HG03558 (cell line): ENCODE data around the gene PIK3AP1.

Experiments
- ATAC-seq: cut with Tn5 transposase; IDR thresholded peaks from one replicate; pipeline ENCODE4 v1.9.1; 2021; ENCODE audit warnings: moderate number of reproducible peaks; ENCODE audit not compliant: unreplicated experiment; ENCODE audit errors: extremely low read depth

The PIK3AP1 gene

DNA sequence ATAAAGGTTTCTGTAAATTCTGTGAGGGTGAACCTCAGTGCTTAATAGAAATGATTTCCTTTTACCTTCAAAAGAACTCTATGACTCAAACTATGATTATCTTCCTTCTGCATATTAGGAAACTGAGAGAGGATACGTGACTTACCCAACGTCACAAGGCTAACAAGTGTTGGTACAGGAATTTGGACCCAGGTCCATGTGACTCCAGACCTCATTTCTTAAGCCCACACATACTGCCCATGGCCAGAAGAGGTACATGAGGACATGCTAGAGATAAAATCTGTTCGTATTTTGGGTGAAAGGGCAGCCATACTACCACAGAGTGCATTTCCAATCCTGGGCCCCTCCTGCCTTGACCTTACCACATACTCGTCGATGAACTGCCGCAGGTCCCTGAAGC is 72.0 kb downstream of the PIK3AP1 start:
- no peak for ATAC-seq

DNA sequence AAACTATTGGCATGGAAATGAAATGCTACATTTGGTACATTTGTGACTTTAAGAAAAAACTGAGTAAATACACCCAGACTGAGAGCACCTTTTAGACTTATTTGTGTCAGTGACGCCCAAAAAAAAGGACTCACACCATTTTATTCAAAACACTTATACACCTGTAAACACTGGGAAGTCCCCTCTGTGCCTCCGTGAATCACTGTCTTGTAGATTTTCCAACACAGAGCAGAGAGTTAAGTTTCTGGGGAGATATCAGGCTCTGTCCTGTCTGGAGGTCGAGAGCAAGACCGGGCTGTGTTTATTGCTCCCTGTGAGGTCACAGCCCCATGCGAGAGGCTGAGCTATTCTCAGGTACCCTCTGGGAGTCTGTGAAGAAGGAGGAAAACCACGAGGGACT is 72.8 kb downstream of the PIK3AP1 start:
- no peak for ATAC-seq

- ATAC-seq, result no peak
Observed at GRCh38 chr10:96646751-96647166, 73.6 kb downstream of the PIK3AP1 start.

GRCh38 chr10:96646301-96646700 is 74.0 kb downstream of the PIK3AP1 start:
- no peak for ATAC-seq

GRCh38 chr10:96645191-96645721 is 75.1 kb downstream of the PIK3AP1 start:
- ATAC-seq, result no peak

DNA sequence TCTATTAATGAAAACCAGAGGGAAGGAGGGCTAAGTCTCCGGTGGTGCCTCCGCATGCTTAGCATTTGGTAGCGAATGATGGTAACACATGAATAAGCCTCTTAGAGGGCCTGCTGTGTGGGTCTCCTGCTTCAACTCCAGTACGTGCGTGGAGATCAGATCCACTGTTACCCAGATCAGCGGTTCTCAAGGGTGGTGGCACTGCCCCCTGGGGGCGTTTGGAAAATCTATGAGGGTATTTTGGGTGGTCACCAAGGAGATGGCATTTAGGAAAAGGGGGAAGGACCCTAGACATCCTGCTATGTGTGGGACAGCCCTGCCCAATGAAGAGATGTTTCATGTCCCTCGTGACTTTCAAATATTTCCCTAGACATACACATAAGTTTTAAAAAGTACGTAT is 76.4 kb downstream of the PIK3AP1 start:
- ATAC-seq, result no peak

- ATAC-seq, result no peak
Observed at GRCh38 chr10:96642973-96643372, 77.3 kb downstream of the PIK3AP1 start.

GRCh38 chr10:96642530-96642929 is 77.8 kb downstream of the PIK3AP1 start:
- no peak for ATAC-seq

DNA sequence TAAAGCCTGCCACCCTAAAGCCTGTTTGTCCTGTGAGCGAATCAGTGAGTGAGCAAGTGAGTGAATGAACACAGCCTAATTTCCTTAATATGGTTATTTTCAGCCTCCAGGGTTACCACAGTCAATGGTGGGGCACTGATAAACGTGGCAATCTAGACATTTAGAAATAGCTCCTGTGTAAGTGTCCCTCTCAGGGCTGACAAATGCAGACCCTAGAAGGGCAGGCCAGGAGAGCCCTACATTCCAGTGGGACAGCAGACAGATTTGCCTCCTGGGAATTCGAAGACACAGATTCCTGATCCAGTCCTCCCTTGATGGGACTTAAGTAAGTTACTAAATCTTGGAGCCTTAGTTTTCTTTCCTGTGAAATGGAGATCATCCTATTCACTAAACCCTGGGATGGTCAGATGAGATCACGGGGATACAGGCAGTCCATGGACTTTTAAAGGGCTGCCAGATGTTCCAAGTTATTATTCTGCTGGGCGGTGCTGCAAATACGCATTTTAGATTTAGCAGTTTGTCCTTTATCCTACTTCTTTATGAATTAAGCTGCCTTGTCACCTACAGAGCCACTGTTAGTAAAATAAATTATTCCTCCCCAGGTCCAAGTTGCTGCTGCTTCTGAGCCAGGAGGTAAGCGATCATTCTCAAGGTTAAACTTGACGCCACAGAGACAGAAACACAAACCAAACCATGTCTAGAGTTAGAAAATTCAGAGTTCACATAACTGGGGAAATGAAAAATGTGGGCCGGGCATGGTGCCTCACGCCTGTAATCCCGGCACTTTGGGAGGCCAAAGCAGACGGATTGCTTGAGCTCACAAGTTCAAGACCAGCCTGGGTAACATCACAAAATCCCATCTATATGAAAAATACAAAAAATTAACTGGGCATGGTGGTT is 78.7 kb downstream of the PIK3AP1 start:
- ATAC-seq, result no peak

DNA sequence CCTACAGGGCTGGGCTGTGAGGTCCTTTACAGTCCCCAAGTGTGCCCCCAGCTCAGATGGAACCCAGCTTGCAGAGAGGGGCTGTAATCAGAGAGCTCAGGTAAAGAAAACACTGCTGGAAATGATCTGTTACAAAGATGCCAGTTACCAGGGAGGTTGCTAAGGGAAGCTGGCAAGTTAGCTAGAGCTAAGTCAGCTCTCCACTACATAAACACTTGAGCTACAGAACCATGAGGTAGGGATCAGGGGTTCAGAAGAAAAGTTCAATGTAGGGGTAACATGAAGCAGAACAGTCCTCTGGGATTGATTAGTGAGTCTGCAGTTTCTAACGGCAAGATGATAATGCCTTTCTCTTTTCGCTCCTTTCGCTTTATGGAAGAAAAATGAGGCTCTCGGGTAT is 80.4 kb downstream of the PIK3AP1 start:
- no peak for ATAC-seq

GRCh38 chr10:96638696-96639095 is 81.6 kb downstream of the PIK3AP1 start:
- ATAC-seq, result no peak

DNA sequence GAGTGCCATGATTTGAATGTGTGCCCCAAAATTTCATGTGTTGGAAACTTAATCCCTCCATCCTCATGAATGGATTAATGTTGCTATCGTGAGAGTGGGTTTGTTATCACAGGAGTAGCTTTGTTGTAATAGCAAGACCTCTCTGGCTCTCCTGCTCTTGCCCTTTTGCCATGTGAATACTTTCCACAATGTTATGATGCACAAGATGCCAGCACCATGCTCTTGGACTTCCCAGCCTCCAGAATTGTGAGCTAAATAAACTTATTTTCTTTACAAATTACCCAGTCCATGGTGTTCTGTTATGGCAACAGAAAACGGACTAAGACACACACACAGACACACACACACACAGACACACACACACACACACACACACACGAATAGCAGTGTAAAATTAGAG is 82.2 kb downstream of the PIK3AP1 start:
- ATAC-seq, result no peak

- no peak for ATAC-seq
Observed at GRCh38 chr10:96637709-96638108, 82.6 kb downstream of the PIK3AP1 start.

DNA sequence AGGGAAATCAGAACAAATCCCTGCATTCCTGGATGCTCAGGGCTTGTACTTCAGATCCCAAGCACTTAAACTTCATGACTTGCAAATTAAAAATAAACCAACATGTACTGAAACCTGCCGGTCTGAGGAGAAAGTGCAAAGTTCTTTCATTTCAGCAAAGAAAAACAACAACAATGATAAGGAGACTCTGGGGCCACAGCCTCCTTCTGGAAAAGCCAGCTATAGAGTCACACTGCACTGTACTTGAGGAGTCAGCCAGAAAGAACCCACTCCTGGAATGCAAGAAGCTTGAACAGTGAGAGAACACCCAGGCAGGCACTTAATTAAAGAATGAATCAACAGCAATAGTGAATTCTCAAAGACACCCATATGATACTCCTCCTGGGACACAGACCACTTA is 83.8 kb downstream of the PIK3AP1 start:
- no peak for ATAC-seq

- no peak for ATAC-seq
Observed at GRCh38 chr10:96632974-96633710, 87.2 kb downstream of the PIK3AP1 start.

DNA sequence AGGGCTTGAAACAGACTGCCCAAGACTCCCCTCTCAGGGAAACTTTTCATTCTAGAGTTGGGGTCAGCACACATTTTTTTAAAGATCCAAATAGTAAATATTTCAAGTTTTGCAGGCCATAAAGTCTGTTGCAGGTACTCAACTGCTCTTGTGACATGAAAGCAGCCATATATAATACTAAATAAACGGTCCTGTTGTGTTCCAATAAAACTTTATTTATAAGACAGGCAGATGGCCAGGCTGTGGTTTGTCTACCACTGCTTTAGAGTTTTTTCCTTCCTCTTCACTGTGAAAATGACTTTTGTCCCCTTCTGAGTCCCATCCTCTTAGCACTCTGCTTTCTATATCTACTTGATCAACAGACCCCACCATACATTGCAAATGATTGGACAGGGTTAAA is 93.0 kb downstream of the PIK3AP1 start:
- no peak for ATAC-seq

DNA sequence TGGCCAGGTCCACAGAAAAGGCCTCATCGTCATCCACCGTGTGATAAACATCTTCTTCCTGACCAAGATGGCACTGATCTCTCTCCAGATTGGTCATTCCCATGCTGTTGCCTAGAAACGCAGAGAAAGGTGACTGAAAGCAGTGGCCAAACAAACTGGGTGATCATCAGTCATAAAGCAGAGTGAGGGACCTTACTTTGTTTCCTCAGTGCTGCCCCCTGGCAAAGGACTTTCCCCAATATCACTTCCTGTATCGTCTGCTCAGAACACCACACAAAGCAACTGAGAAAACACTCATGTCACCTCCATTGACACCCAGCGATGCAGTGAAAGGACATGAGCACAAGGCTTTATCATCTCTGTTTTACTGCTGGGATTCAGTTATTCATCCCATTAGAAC is 93.5 kb downstream of the PIK3AP1 start:
- ATAC-seq, result no peak

DNA sequence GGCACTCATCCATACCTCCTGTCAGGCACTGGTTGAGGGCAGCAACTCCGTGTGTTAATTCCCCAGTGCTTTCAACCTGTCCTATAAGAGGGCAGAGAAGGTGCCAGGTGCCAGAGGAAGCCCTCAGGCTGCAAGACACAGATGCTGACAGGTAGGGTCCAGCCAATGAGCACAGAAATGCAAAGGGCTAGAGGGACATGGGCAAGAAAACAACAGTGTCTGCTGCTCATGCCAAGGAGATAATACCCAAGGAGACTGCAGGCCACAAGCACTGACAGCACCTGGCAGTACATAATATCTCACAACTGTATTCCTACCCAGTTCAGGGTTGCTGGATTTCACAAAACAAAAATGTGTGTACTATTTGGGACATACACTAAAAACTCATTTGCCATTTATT is 95.1 kb downstream of the PIK3AP1 start:
- ATAC-seq, result no peak

- no peak for ATAC-seq
Observed at GRCh38 chr10:96622013-96622787, 98.1 kb downstream of the PIK3AP1 start.
